Activated T-helper 2 cell treated with anti-CD3 and anti-CD28 coated beads, Interferon-gamma antibody, Interleukin-2, Interleukin-4, amounts not matched to agents 10 μg/mL and 5 μg/mL and 100 μg/mL, durations not matched to agents 14 hours and 24 hours and 36 hours (primary cell): Measurements from ENCODE around the gene CCL3. TPM values are rescaled to one million over a fixed set of nuclear protein-coding genes. Genes with fewer than 3 reads are reported as not detected.

ENCODE experiments used
- total RNA-seq: library from RNA; stranded (reverse); gene quantifications from 2 replicates; pipeline ENCODE4 v1.2.3, GENCODE V29; 2022

The CCL3 gene
- total RNA-seq, 1 donor from 2014 or later: 218 TPM

Other genes starting within 250 kb of the CCL3 start
- gene HEATR9, start 221.3 kb downstream of the CCL3 start, total RNA-seq: 0.14 and 0.16 TPM in 2 replicates
- 28.1 and 28.9 TPM in 2 replicates for gene CCL5, start 209.8 kb downstream of the CCL3 start, total RNA-seq
- 4.5 and 5.3 TPM in 2 replicates for gene RDM1, start 159.4 kb downstream of the CCL3 start, total RNA-seq
- gene LYZL6, start 146.4 kb downstream of the CCL3 start, total RNA-seq: not detected in 2 replicates
- not detected in 2 replicates for gene CCL16, start 108.6 kb downstream of the CCL3 start, total RNA-seq
- not detected in 2 replicates for gene CCL14, start 103.4 kb downstream of the CCL3 start, total RNA-seq
- gene CCL15, start 88.6 kb downstream of the CCL3 start, total RNA-seq: not detected in 2 replicates
- gene CCL23, start 72.2 kb downstream of the CCL3 start, total RNA-seq: not detected in 2 replicates
- gene CCL18, start 25.9 kb downstream of the CCL3 start, total RNA-seq: not detected in 2 replicates
- gene CCL4, start 13.7 kb upstream of the CCL3 start, total RNA-seq: 136 and 150 TPM in 2 replicates
- gene TBC1D3B, start 86.5 kb upstream of the CCL3 start, total RNA-seq: 10.0 and 10.8 TPM in 2 replicates
- gene CCL3L1, start 106.6 kb upstream of the CCL3 start, total RNA-seq: 1.6 and 1.8 TPM in 2 replicates
- gene CCL4L2, start 120.9 kb upstream of the CCL3 start, total RNA-seq: 1.3 and 1.9 TPM in 2 replicates
- gene TBC1D3I, start 174.4 kb upstream of the CCL3 start, total RNA-seq: 1.1 and 1.2 TPM in 2 replicates
- not detected in 2 replicates for gene TBC1D3G, start 233.7 kb upstream of the CCL3 start, total RNA-seq